GDM1 (cell line): ENCODE data around the gene SPATA16.
"Not testable (repeated sequence)": the region's sequence is repeated elsewhere in the genome, so short reads cannot be mapped to it uniquely, and the experiment has no call there.

Source experiments
- DNase-seq: peaks from one replicate; lab custom pipeline; 2025; lab: John Stamatoyannopoulos, UW

Gene SPATA16

DNA sequence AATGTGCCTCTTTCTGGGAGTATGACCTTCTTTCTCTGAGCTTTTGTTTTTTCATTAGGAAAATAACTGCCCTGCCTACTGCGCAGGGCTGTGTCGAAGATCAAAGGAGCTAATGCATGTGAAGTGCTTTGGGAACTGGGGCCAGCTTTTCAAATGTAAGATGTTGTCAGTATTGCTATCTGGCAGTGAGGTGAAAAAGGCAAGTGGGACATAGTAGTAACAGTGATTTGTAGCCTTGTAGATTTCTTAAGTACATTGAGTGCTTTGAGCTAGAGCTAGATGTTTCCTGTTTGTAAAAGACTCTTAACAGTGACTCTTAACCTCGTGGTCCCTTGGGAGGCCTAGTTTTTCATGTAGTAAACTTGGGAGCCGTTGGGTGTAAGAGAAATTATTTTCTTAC is 264.0 kb downstream of the SPATA16 start:
- DNase-seq = no peak

GRCh38 chr3:172876297-172876696 is 264.7 kb downstream of the SPATA16 start:
- DNase-seq = no peak

- no peak for DNase-seq
These were observed 266.0 kb downstream of the SPATA16 start for GRCh38 chr3:172875039-172875438.

GRCh38 chr3:172869784-172870518 is 271.1 kb downstream of the SPATA16 start:
- DNase-seq = no peak

- no peak for DNase-seq
These were observed 271.7 kb downstream of the SPATA16 start for GRCh38 chr3:172869368-172869771.

GRCh38 chr3:172868582-172869200 is 272.3 kb downstream of the SPATA16 start:
- no peak for DNase-seq

GRCh38 chr3:172866726-172867350 is 274.2 kb downstream of the SPATA16 start:
- DNase-seq = not testable (repeated sequence)

- DNase-seq = no peak
These were observed 282.0 kb downstream of the SPATA16 start for GRCh38 chr3:172859041-172859440.

GRCh38 chr3:172856795-172857742 is 284.0 kb downstream of the SPATA16 start:
- no peak for DNase-seq

DNA sequence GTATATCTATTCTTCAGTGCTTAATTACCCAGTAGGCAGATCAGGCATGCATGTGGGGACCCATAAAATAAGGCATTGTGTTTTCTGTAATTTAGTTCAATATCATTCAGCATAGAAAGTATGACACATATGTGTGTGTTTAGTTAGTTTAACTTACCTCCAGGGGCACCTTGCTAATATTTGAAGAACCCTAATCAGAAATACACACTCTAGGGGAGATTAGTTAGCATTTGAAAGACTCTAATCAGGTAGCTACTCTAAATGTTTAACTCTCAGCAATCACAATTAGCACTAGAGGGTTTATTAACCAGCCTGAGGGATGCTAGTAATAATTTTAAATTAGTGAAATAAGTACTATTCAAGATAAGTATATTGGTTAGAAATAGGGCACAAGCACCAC is 286.0 kb downstream of the SPATA16 start:
- no peak for DNase-seq

DNA sequence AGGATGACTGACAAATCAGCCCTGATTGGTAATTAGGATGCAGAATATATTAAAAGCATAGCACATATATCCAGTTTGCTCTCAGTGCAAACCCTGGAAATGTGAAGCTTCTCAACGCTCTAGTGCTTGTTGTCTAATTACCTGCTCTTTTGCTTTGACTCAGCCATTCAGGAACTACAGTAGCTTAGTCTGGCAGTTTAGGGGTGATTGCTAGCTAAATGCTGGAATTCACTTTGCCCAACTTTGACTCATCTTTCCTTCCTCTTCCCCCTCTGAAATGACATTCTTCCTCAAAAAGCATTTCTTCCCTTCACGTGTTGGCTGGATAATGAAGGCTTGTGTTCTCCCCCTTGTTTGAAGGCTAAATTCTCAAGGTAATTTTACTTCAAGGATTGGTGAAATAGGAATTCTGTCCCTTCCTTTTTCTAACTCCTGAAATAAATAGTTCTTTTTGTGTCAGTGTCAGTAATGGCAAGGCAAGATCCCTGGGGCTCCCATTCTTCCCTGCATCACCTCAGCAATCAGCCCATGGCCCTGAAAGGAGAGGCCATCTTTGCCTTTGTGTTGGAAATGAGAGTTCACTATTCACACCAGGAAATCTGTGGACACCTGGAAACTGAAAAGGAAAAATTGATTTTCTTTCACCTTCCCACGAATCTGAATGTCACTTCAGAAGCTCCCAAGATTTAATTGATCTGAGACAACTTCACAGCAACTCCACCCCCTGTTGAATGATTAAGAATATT is 286.9 kb downstream of the SPATA16 start:
- DNase-seq = no peak

DNA sequence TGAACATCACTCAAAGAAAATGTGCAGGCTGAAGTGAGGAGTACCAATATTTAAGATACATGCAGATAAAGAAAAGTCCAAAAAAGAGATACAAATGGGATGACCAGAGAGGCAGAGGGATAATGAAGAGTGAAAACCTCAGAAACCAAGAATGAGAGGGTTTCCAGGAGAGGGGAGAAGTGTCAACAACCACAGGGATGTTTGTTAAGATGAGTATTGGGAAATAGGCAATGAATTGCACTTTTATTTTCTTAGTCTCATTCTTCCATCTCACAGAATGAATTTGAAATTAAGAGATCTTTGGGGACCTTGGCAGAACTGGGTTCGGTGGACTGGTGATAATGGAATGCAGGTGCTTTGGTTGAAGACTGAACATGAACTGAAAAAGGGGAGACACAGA is 288.0 kb downstream of the SPATA16 start:
- no peak for DNase-seq

DNA sequence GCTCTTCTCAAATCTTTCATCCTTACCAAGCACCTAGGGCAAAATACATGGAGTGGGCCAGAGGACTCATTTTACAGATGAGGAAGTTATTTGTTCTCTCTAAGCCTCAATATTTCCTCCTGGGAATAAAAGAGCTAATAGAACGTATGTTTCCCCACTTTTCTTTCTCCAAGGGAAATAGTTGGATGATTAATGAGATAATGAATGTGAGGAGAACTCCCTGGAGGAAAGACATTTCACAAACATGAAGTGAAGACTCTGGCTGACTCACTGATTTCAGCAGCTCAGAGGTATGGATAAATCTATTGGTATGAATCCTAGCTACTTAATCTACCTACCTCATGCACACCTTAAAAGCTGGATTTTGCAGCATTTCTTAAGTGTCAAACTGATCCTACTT is 292.1 kb downstream of the SPATA16 start:
- no peak for DNase-seq

GRCh38 chr3:172847292-172847691 is 293.7 kb downstream of the SPATA16 start:
- no peak for DNase-seq

GRCh38 chr3:172846706-172847105 is 294.3 kb downstream of the SPATA16 start:
- no peak for DNase-seq

GRCh38 chr3:172846103-172846561 is 294.9 kb downstream of the SPATA16 start:
- peak; percentile 60 for DNase-seq

- DNase-seq = no peak
These were observed 296.6 kb downstream of the SPATA16 start for GRCh38 chr3:172844428-172844827.

DNA sequence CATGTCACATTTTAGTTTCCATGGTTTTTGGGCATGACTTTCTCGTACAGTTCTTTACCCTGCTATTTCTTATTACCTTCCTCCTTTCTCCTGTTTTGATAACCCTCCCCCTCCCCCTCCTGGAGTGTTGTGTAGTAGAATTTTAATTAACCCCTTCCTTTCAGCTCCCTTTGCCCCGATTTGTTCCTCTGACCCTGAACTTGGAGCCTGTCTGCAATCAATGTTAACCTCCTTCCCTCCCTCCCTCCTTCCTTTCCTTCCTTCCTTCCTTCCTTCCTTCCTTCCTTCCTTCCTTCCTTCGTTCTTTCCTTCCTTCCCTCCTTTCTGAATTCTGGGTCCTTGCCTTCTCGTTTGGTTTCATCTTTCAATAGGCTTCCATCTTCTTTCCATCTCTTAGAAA is 300.1 kb downstream of the SPATA16 start:
- no peak for DNase-seq

- DNase-seq = no peak
These were observed 300.6 kb downstream of the SPATA16 start for GRCh38 chr3:172840463-172840862.

DNA sequence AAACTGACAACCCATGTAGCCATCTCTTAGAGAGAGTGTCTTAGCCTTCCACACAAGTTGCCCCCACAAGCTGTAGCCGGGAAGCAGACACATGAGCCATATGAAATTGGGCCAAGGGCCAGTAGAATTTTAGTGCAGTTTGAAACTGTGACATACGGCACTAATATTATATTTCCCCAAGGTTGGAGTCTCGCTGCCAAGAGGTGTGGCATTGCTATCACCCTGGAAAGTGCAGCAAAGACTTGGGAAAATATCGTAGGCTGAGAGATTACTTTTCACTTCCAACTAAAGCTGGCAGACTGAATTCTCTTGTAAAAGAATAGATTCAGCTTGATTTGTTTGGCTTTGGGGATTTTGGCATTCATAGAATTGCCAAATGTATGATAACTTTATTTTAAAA is 301.4 kb downstream of the SPATA16 start:
- no peak for DNase-seq
